22Rv1 (cell line): Measurements from ENCODE around the gene XKR3.

ENCODE experiments used
- ZFX ChIP-seq: fragments of 450-650 bp; IDR thresholded peaks from 2 replicates; pipeline ENCODE4 v1.6.1; 2017; ENCODE audit warnings: antibody characterized with exemption, borderline replicate concordance
- TF ChIP-seq, protein P1 (sequence below): fragments of 450-650 bp; IDR thresholded peaks from 2 replicates; pipeline ENCODE4 v1.5.1; 2017; ENCODE audit warnings: mild to moderate bottlenecking

- TF ChIP-seq, protein P1, sequence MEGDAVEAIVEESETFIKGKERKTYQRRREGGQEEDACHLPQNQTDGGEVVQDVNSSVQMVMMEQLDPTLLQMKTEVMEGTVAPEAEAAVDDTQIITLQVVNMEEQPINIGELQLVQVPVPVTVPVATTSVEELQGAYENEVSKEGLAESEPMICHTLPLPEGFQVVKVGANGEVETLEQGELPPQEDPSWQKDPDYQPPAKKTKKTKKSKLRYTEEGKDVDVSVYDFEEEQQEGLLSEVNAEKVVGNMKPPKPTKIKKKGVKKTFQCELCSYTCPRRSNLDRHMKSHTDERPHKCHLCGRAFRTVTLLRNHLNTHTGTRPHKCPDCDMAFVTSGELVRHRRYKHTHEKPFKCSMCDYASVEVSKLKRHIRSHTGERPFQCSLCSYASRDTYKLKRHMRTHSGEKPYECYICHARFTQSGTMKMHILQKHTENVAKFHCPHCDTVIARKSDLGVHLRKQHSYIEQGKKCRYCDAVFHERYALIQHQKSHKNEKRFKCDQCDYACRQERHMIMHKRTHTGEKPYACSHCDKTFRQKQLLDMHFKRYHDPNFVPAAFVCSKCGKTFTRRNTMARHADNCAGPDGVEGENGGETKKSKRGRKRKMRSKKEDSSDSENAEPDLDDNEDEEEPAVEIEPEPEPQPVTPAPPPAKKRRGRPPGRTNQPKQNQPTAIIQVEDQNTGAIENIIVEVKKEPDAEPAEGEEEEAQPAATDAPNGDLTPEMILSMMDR: no peak
- TF ChIP-seq ZFX: no peak
Observed at GRCh38 chr22:16804882-16805281, 20.3 kb downstream of the XKR3 start.
